T-cell (primary cell): ENCODE data around the gene FGGY. TPM values are rescaled to one million over a fixed set of nuclear protein-coding genes. Genes with fewer than 3 reads are reported as not detected.
"Not testable (repeated sequence)": the region's sequence is repeated elsewhere in the genome, so short reads cannot be mapped to it uniquely, and the experiment has no call there.

ENCODE experiments used
- ATAC-seq, 4 experiments: fragments of 200-7000 bp in 3 of 4; fragments of 150-1000 bp in 1 of 4; cut with Tn5 transposase; replicated peaks in 1 of 4; 1 replicate in 3 of 4; 2 replicates in 1 of 4; pipeline ENCODE4 v1.10.0; 2021; ENCODE audit warnings: moderate library complexity in 3 of 4, mild to moderate bottlenecking in 2 of 4, moderate number of reproducible peaks in 1 of 4
- CTCF ChIA-PET, 2 donors: fragments of 300-600 bp; sonication (Branson Sonifier 250); formaldehyde crosslinking; loops; one replicate each; lab custom pipeline; 2022; ENCODE audit warnings: antibody characterized with exemption in 2 of 2; lab: Charles Lee
- POLR2A ChIA-PET, 2 donors: fragments of 300-600 bp; sonication (Branson Sonifier 250); formaldehyde crosslinking; loops; one replicate each; lab custom pipeline; 2022; ENCODE audit warnings: antibody characterized with exemption in 2 of 2; lab: Charles Lee
- DNase-seq, 35 experiments: peaks; one replicate each; pipeline versions ENCODE4 v3.0.0 to v3.0.0-alpha.2; 2013 to 2023
- H3K27ac ChIP-seq: one replicate; pipeline ENCODE4 v1.5.1; 2013; ENCODE audit warnings: low read length
- H3K27me3 ChIP-seq, 2 experiments: replicated peaks in 1 of 2; 1 replicate in 1 of 2; 2 replicates in 1 of 2; pipeline versions ENCODE4 v1.6.1 to v1.7.0; 2013; ENCODE audit warnings: low read length in 1 of 2, mixed read lengths in 1 of 2; ENCODE audit not compliant: control insufficient read depth in 2 of 2, insufficient read depth in 2 of 2; ENCODE audit errors: extremely low read depth in 1 of 2
- H3K36me3 ChIP-seq, 2 donors: 1 replicate in 1 of 2; 2 replicates in 1 of 2; pipeline versions ENCODE4 v1.6.1 to v1.7.0; 2013; ENCODE audit warnings: low read length in 1 of 2; ENCODE audit not compliant: control insufficient read depth in 2 of 2, insufficient read depth in 1 of 2; ENCODE audit errors: extremely low read depth in 1 of 2
- H3K4me1 ChIP-seq, 2 experiments: 1 replicate in 1 of 2; 2 replicates in 1 of 2; pipeline versions ENCODE4 v1.6.1 to v1.7.0; 2013; ENCODE audit warnings: low read length in 2 of 2, mixed read lengths in 1 of 2; ENCODE audit not compliant: insufficient read depth in 2 of 2, control insufficient read depth in 1 of 2; ENCODE audit errors: extremely low read depth in 1 of 2
- H3K4me3 ChIP-seq, 2 donors: 1 replicate in 1 of 2; 2 replicates in 1 of 2; pipeline versions ENCODE4 v1.5.1 to v1.7.0; 2013; ENCODE audit warnings: mild to moderate bottlenecking in 2 of 2, low read length in 1 of 2, moderate library complexity in 1 of 2; ENCODE audit not compliant: control insufficient read depth in 1 of 2; ENCODE audit errors: extremely low read depth in 1 of 2
- H3K9me3 ChIP-seq: 2 replicates; pipeline ENCODE4 v1.7.0; 2013
- H3K27ac Mint-ChIP-seq, 2 donors: one replicate each; pipeline ENCODE4 v1.8.0; 2020 to 2021; ENCODE audit warnings: mild to moderate bottlenecking in 2 of 2, mixed read lengths in 2 of 2
- H3K27me3 Mint-ChIP-seq, 2 donors: one replicate each; pipeline ENCODE4 v1.8.0; 2021 to 2022; ENCODE audit warnings: mixed read lengths in 2 of 2
- H3K36me3 Mint-ChIP-seq: one replicate; pipeline ENCODE4 v1.8.0; 2021; ENCODE audit warnings: mixed read lengths
- H3K4me1 Mint-ChIP-seq, 3 donors: one replicate each; pipeline ENCODE4 v1.8.0; 2020 to 2022; ENCODE audit warnings: mixed read lengths in 3 of 3, mild to moderate bottlenecking in 1 of 3
- H3K4me3 Mint-ChIP-seq, 3 donors: one replicate each; pipeline ENCODE4 v1.8.0; 2020 to 2022; ENCODE audit warnings: mild to moderate bottlenecking in 3 of 3, mixed read lengths in 3 of 3, moderate library complexity in 3 of 3
- H3K9me3 Mint-ChIP-seq, 3 donors: one replicate each; pipeline ENCODE4 v1.8.0; 2020 to 2022; ENCODE audit warnings: mixed read lengths in 3 of 3
- WGBS: methylation state at CpG from one replicate; pipeline ENCODE4 v1.1.5; 2013; ENCODE audit warnings: missing lambda C conversion rate; ENCODE audit not compliant: insufficient coverage; 5-methylcytosine and 5-hydroxymethylcytosine counted together
- total RNA-seq, 35 experiments: library from RNA in 6 of 35; stranded (reverse) in 6 of 35; fragments of 120-200 nt in 1 of 35; gene quantifications; one replicate each; pipeline versions ENCODE4 v1.2.1 to v1.2.4 and lab custom pipeline; 2013 to 2026

FGGY gene
- total RNA-seq, 5 donors from 2014 or later (not counting 1 experiment from before 2014, with no cell fraction given) = 7.8 to 21.7 (median 12.6) TPM

GRCh38 chr1:59349101-59349500 is 52.2 kb downstream of the FGGY start:
- ATAC-seq (no peak), DNase-seq (no peak)
- Histone ChIP-seq H3K4me3 (no peak overlapping the region), H3K27ac (no peak overlapping the region), H3K36me3 (no peaks in the 10 kb centered on the region), H3K9me3 (no peaks in the 10 kb centered on the region), H3K27me3 (no peaks in the 10 kb centered on the region), H3K4me1 (no peaks in the 10 kb centered on the region)
- Mint-ChIP-seq H3K27me3 (no peaks in the 10 kb centered on the region), H3K4me1 (no peaks in the 10 kb centered on the region), H3K36me3 (peaks cover 29% of the 10 kb centered on the region), H3K27ac (no peak overlapping the region), H3K9me3 (no peaks in the 10 kb centered on the region), H3K4me3 (no peak overlapping the region)
- ChIA-PET POLR2A (no interaction called here), CTCF (no interaction called here)
- 100% methylated on average over 1 of the region's 3 CpGs for WGBS

- Mint-ChIP-seq H3K9me3 (no peaks in the 10 kb centered on the region), H3K4me1 (no peaks in the 10 kb centered on the region), H3K27ac (no peak overlapping the region), H3K27me3 (no peaks in the 10 kb centered on the region), H3K4me3 (no peak overlapping the region), H3K36me3 (peaks cover 36% of the 10 kb centered on the region)
- DNase-seq = no peak
- H3K4me3 ChIP-seq = no peak overlapping the region
- no peaks in the 10 kb centered on the region for H3K9me3 ChIP-seq
- ChIA-PET CTCF (no interaction called here), POLR2A (no interaction called here)
- H3K4me1 ChIP-seq = no peaks in the 10 kb centered on the region
- WGBS = 90% methylated on average over 1 of the region's 2 CpGs
- H3K27me3 ChIP-seq = no peaks in the 10 kb centered on the region
- H3K27ac ChIP-seq = no peak overlapping the region
- H3K36me3 ChIP-seq = no peaks in the 10 kb centered on the region
- ATAC-seq = no peak
Observed at GRCh38 chr1:59350521-59350920, 53.6 kb downstream of the FGGY start.

GRCh38 chr1:59352065-59352464 is 55.2 kb downstream of the FGGY start:
- CTCF ChIA-PET = interaction anchor here in 1 of 2 donors (0.6 kb wide), 1 partner anchor 752 kb away, joined by 3 read pairs; no protein-coding TSS in a partner anchor
- no peaks in the 10 kb centered on the region for H3K27me3 ChIP-seq
- POLR2A ChIA-PET = no interaction called here
- no peaks in the 10 kb centered on the region for H3K4me1 ChIP-seq
- Mint-ChIP-seq H3K27ac (no peak overlapping the region), H3K36me3 (peaks cover 29% of the 10 kb centered on the region), H3K27me3 (no peaks in the 10 kb centered on the region), H3K4me1 (no peaks in the 10 kb centered on the region), H3K4me3 (no peak overlapping the region), H3K9me3 (no peaks in the 10 kb centered on the region)
- H3K9me3 ChIP-seq = no peaks in the 10 kb centered on the region
- DNase-seq (no peak), ATAC-seq (no peak)
- no peak overlapping the region for H3K27ac ChIP-seq
- no peak overlapping the region for H3K4me3 ChIP-seq
- no peaks in the 10 kb centered on the region for H3K36me3 ChIP-seq
- no CpG with 5 or more reads among the region's 1 CpG for WGBS

- Mint-ChIP-seq H3K27me3 (no peaks in the 10 kb centered on the region), H3K4me3 (no peak overlapping the region), H3K9me3 (no peaks in the 10 kb centered on the region), H3K4me1 (no peaks in the 10 kb centered on the region), H3K27ac (no peak overlapping the region), H3K36me3 (peaks cover 28% of the 10 kb centered on the region)
- POLR2A ChIA-PET = no interaction called here
- Histone ChIP-seq H3K27me3 (no peaks in the 10 kb centered on the region), H3K27ac (no peak overlapping the region), H3K36me3 (no peaks in the 10 kb centered on the region), H3K4me1 (no peaks in the 10 kb centered on the region), H3K9me3 (no peaks in the 10 kb centered on the region), H3K4me3 (no peak overlapping the region)
- CTCF ChIA-PET = no interaction called here
- 60% methylated on average over 1 of the region's 3 CpGs for WGBS
- DNase-seq = no peak
- ATAC-seq = no peak
Observed at GRCh38 chr1:59353453-59353852, 56.6 kb downstream of the FGGY start.

- CTCF ChIA-PET = not testable (repeated sequence)
Observed at GRCh38 chr1:59354239-59354638, 57.3 kb downstream of the FGGY start.

GRCh38 chr1:59354709-59355337 is 57.9 kb downstream of the FGGY start:
- ATAC-seq = no peak
- CTCF ChIA-PET = no interaction called here
- Mint-ChIP-seq H3K4me3 (no peak overlapping the region), H3K36me3 (peaks cover 28% of the 10 kb centered on the region), H3K4me1 (no peaks in the 10 kb centered on the region), H3K9me3 (no peaks in the 10 kb centered on the region), H3K27me3 (no peaks in the 10 kb centered on the region), H3K27ac (no peak overlapping the region)
- no peak for DNase-seq
- Histone ChIP-seq H3K9me3 (no peaks in the 10 kb centered on the region), H3K4me3 (no peak overlapping the region), H3K27ac (no peak overlapping the region), H3K4me1 (no peaks in the 10 kb centered on the region), H3K27me3 (no peaks in the 10 kb centered on the region), H3K36me3 (no peaks in the 10 kb centered on the region)
- WGBS = 77% methylated on average over 3 of the region's 5 CpGs
- POLR2A ChIA-PET = no interaction called here

More at GRCh38 chr1:59354239-59354638, 57.3 kb downstream of the FGGY start:
- ATAC-seq, H3K4me3 Mint-ChIP-seq, H3K4me1 ChIP-seq, H3K27ac ChIP-seq, H3K9me3 Mint-ChIP-seq, H3K27me3 ChIP-seq, DNase-seq, H3K4me3 ChIP-seq, POLR2A ChIA-PET, H3K27ac Mint-ChIP-seq, H3K4me1 Mint-ChIP-seq, H3K36me3 ChIP-seq, H3K9me3 ChIP-seq, H3K27me3 Mint-ChIP-seq: not testable (repeated sequence)
- peaks cover 28% of the 10 kb centered on the region for H3K36me3 Mint-ChIP-seq
- 80% methylated on average over 2 of the region's 4 CpGs for WGBS

- H3K9me3 ChIP-seq = no peaks in the 10 kb centered on the region
- ChIA-PET POLR2A (no interaction called here), CTCF (no interaction called here)
- Mint-ChIP-seq H3K27me3 (no peaks in the 10 kb centered on the region), H3K27ac (no peak overlapping the region), H3K36me3 (peaks cover 28% of the 10 kb centered on the region), H3K4me1 (no peaks in the 10 kb centered on the region), H3K9me3 (no peaks in the 10 kb centered on the region), H3K4me3 (no peak overlapping the region)
- no peak overlapping the region for H3K4me3 ChIP-seq
- DNase-seq = no peak
- H3K27me3 ChIP-seq = no peaks in the 10 kb centered on the region
- no peaks in the 10 kb centered on the region for H3K36me3 ChIP-seq
- H3K27ac ChIP-seq = no peak overlapping the region
- H3K4me1 ChIP-seq = no peaks in the 10 kb centered on the region
- ATAC-seq = no peak
Observed at GRCh38 chr1:59355361-59355760, 58.5 kb downstream of the FGGY start.
